HCEC 1CT (cell line): ENCODE data around the gene FIBCD1.

Experiments
- DNase-seq: peaks from one replicate; pipeline ENCODE4 v3.0.0-alpha.2; 2017

Gene FIBCD1

DNA sequence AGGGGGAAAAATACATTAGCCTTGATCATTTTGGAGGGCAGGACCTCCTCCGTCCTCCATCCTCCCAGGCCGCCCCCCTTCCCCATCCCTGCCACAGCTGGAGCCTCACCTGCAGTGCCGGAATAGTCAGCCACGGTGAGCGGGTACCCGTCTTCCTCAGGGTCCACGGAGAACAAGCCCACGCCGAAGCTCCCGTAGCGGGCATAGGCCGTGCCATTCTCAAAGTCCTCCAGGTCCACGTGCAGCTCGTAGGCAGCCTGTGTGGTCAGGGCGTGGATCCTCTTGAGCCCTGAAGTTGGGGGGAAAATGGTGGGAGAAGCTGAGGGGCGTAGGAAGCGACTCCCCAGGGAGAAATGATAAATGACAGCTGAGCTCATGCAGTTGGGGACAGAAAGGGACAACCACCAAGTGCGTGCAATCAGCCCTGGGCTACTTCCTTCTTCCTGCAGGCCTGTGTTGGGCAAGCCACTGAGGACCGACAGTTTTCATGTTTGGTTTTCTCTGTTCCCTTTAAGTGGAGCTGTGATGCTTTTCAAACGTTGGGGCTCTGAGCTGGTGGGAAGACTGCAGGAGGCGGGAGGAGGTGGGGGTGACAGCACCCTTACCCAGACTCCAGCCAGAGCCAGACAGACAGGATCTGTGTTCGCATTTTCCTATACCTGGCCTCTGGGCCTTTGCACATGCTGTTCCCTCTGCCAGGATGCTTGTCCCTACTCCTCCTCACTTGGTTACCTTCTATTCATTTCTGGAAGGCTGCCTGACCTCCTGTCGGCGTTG, 33.7 kb downstream of the FIBCD1 start:
- no peak for DNase-seq

DNA sequence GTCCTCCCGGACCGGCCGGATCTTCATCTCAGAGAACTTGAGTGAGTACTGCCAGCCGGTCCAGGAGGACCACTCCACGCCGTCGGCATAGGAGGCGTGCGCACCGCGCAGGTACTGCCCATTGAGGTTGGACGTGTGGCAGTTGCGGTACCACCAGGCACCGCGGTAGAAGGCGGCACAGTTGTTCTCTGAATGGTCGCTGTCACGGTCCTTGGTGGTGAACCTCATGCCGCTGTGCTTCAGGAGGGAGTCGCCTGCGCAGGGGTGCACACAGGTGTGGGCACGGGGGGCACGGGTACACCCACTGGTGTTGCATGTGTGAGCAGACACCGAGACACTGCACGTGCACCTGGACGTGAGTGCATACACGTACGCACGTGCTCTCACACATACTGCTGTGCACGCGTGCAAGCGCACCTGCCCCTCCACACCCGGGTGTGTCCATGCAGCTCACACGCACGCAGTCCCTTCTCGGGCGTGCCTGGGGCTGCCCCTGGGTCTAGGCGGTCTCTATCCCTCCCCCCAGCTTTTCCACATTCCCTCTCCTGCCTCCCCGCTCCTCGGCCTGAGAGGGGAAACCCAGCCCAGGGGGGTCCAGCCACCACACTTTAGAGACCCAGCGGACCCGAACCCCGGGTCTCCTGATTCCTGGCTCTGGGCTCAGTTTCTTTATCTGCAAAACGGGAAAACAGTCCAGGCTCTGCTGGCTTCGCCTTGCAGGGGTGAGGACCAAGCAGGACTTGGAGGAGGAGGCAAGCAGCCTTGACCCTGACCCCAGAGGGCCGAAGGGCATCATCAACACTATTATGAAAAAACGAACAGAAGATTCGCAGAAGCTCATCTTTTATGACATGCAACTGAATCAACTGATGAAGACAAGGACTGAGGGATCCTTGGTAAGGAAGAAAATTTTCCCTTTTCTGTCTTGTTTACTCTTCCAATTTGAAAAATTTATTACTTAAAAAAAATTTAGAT, 34.7 kb downstream of the FIBCD1 start:
- no peak for DNase-seq

GRCh38 chr9:130903194-130904069, 35.6 kb downstream of the FIBCD1 start:
- no peak for DNase-seq

GRCh38 chr9:130902204-130903185, 36.6 kb downstream of the FIBCD1 start:
- no peak for DNase-seq

- DNase-seq = no peak
These were observed 37.4 kb downstream of the FIBCD1 start for GRCh38 chr9:130901498-130902203.

- DNase-seq = no peak
These were observed 38.1 kb downstream of the FIBCD1 start for GRCh38 chr9:130900701-130901497.

DNA sequence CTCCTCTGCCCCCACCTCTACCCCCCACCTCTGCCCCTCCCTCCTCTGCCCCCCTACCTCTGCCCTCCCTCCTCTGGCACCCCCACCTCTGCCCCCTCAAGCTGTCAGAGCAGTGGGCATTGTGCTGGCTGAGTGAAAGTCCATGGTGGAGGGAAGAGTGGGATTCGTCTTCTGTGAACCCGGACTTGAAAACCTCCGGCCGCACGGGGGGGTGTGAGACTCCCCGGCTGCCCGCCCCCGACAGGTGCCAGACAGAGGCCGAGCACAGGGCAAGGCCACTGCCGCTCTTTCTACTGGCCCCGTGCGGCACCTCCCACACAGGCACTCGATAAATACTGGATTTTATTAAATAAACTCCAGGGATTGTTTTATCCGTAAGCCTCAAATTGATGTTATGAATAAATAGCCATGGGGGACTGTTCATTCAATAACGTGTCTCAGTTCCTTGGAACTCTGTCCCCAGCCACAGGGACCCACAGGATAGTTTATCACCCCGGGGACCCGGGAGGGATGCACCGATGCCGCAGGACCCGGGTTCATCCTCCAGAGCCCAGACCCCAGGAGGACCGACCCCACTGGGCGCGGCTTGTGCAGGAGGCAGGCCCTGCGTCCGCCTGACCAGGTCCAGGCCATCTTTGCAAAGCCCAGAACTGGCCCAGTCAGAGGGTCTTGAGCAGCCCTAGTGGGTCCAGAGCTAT, 39.8 kb downstream of the FIBCD1 start:
- DNase-seq = no peak

- DNase-seq = no peak
These were observed 40.5 kb downstream of the FIBCD1 start for GRCh38 chr9:130898552-130898852.

GRCh38 chr9:130897848-130898551, 41.0 kb downstream of the FIBCD1 start:
- no peak for DNase-seq

DNA sequence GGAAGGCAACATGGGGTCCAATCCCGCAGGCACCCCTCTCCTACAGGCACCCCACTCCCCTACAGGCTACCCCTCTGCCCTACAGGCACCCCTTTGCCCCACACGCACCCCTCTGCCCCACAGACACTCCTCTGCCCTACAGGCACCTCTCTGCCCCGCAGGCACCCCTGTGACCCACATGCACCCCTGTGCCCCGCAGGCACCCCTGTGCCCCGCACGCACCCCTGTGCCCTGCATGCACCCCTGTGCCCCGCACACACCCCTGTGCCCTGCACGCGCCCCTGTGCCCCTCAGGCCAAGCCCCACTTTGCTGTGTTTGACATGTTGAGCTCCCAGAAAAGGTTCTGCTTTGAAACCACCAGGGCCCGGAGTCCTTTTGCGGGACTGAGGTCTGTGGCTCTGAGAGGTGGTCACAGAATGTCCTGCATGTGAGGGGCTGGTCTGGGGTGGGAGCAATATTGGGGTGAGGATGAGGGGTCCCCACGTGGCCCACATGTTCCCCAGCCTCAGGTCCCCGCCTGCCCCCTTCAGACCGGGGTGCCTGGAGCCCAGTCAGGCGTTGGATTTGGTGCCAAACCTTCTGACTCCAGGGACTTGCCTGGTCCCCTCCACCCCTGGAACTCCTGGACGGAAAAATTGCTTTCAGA, 41.8 kb downstream of the FIBCD1 start:
- no peak for DNase-seq

DNA sequence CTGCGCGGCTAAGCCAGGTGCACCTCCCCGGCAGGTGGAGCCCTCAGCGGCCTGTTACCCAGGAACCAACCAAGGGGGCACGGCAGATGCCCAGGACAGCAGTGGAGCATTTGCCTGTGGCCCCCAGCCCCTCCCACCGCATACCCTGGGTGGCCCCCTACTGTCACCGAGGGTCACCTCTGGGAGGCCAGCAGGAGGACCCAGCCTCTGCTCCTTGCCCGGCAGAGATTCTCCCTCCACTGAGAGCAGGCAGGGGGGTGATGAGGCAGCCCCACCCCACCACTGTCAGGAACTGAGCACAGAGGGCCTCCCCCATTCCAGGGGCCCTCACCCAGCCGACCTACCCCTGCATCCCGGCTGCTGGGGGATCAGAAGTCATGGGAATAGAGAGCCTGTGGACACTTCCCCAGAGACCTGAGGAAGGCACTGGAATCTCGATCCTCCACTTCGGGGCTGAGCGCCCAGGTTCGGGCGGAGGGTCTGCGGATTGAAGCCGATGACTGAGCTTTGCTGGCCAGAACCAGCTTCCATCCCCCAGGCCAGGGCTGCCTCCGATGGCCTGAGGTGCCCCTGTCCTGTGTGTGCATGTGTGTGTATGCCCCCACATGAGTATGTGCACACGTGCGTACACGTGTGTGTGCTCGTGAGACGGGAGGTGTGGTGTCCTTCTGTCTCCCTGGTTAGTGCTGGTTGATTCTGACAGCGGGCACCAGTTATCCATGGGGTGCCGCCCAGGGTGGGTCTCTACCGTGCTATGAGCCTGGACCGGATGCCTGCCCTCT, 42.6 kb downstream of the FIBCD1 start, which contains the start of gene QRFP:
Gene QRFP (minus strand): TSS at position 580 of the 782 bp plus-strand sequence. CDS start 2,974 bp downstream, outside the sequence.
- DNase-seq = no peak

- no peak for DNase-seq
These were observed 43.4 kb downstream of the FIBCD1 start for GRCh38 chr9:130895481-130896232.

GRCh38 chr9:130895038-130895437, 44.0 kb downstream of the FIBCD1 start:
- no peak for DNase-seq

- no peak for DNase-seq
These were observed 44.5 kb downstream of the FIBCD1 start for GRCh38 chr9:130894546-130894945.

GRCh38 chr9:130893341-130894101, 45.5 kb downstream of the FIBCD1 start:
- DNase-seq = no peak
